Measurements from ENCODE around the gene C11orf16.

C11orf16 gene

DNA sequence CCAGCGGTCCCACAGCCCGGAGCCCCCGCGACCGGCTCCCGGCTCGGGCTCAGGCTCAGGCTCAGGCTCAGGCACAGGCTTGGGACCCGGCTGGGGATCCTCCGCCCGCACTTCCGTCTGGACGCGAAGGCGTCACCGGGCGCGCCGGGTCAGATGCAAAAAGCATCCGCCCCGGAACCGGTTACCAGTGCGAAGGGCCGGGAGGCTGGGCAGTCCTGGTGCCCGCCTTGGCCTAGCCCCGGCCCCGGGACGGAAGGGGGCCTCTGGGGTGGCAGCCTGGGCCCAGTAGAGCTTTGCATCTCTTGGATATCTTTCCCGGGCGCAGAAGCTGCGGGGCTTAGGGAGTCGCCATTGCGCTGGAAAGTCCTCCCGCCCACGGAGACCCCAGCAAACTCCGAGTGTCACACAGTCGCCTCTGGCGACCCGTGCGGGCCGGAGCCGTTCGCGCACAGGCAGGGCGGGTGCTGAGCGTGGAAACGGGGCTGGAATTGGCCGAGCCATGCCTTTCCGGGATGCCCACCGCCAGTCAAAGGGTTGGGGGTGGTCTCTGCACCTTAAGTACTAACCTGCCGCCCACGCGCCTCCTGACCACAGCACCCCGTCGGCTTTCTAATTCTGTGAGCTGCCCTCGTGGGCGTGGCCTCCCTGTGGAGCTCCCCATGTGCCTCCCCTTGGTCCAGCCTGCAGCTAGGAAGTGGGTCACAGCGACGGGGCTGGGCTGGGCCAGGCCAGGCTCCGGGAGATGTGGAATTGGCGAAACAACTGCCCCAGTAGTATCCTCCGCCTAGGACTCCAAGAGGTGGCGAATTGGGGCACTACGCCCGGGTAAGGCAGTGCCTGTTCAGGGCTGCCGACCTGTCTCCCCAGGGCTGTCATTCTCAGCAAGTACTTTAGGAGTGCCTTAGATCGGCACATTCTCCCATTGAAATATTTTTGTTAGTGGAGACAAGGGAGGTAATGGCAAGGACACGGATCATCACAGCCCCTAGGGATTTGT, 31.9 kb upstream of the C11orf16 start, which contains the start of gene TMEM9B:
TMEM9B (minus strand) TSS at position 119 of the 997 bp plus-strand sequence. CDS start 129 bp downstream, outside the sequence.
- no peak for TF ChIP-seq ZFX (IDR thresholded peaks at IDR 0.05; ENCODE audit: borderline replicate concordance)
- TF ChIP-seq, protein P1, sequence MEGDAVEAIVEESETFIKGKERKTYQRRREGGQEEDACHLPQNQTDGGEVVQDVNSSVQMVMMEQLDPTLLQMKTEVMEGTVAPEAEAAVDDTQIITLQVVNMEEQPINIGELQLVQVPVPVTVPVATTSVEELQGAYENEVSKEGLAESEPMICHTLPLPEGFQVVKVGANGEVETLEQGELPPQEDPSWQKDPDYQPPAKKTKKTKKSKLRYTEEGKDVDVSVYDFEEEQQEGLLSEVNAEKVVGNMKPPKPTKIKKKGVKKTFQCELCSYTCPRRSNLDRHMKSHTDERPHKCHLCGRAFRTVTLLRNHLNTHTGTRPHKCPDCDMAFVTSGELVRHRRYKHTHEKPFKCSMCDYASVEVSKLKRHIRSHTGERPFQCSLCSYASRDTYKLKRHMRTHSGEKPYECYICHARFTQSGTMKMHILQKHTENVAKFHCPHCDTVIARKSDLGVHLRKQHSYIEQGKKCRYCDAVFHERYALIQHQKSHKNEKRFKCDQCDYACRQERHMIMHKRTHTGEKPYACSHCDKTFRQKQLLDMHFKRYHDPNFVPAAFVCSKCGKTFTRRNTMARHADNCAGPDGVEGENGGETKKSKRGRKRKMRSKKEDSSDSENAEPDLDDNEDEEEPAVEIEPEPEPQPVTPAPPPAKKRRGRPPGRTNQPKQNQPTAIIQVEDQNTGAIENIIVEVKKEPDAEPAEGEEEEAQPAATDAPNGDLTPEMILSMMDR (IDR thresholded peaks at IDR 0.05) = 0 out of 2 replicates have a peak, but pooled peaks have one; percentile 3
- H3K27ac ChIP-seq = peak within 1 kb of the TSS; percentile 91

DNA sequence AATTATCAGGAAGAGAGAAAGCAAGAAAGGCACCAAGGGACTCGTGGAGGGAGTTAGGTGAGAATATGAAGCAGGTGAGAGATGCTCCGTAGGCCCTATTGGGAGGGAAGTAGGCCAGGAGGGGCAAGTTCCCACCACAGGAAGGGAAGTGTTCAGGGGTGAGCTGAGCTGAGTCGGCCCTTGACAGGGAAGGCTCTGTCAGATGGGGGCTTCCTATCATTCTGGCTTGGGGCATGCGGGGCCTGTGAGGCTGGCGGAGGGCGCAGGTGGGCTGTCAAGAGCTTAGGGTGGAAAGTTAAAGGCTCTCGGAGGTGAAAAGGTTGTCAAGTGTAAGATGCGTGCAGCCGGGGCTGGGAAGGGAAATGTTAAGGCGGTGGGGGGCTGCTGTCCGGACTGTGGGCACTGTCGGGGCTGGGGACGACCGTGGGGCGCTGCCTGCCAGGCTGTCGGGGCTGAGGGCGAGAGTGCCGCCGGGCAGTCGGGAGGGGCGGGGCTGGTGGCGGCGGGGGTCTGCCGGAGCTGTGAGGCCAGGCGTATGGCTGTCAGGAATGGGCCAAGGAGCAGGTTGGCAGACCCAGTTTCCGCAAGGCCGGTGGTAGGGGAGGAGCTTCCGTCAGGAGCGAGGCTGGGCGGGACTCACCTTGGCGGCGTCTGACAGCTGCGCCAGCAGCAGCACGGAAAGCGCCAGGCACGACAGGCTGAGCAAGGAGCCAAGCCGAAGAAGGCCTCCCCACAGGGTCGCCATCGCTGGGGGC, 31.0 kb upstream of the C11orf16 start:
- H3K27ac ChIP-seq = peak overlapping the region; percentile 91
- TF ChIP-seq ZFX (IDR thresholded peaks at IDR 0.05; ENCODE audit: borderline replicate concordance) = no peak
- TF ChIP-seq, protein P1 (IDR thresholded peaks at IDR 0.05) = no peak

DNA sequence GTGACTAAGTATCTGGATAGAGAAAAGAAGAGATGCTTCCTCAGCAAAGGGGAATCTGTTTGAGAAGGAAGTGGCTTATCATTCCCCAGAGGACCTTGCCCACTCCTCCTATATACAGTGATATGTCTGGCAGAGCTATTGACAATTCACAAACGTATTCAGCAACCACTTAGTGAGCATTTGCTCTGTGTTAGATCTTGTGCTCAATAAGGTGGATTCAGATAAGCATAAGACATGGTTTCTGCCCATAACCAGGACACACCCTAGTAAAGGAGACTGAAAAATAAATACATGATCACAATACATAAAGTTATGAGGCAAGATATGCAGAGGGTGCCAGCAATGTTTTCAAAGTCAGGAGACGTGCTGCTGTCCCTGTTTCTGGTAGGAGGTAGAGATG, 30.1 kb upstream of the C11orf16 start:
- H3K27ac ChIP-seq = peak overlapping the region; percentile 91
- TF ChIP-seq ZFX (IDR thresholded peaks at IDR 0.05; ENCODE audit: borderline replicate concordance) = no peak
- TF ChIP-seq, protein P1 (IDR thresholded peaks at IDR 0.05) = no peak

DNA sequence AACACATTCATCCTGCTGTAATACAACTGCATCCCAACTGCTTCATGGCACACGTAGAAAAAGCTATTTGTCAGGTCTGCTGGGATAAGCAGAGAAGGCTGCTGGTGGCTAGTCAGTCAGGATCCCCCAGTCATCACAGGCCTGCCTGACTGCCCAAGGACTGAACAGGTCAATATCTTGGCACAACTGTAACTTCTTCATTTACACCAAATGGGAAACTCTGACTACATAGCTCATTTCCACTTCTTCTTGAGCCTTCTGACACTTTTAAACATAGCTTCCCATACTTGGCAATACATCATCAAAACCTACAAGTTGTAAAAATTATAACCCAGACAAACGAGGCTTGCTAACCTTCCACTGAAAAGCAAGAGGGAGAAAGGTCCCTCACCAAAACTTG, 28.7 kb upstream of the C11orf16 start:
- H3K27ac ChIP-seq = no peak overlapping the region
- TF ChIP-seq, protein P1 (IDR thresholded peaks at IDR 0.05) = no peak
- TF ChIP-seq ZFX (IDR thresholded peaks at IDR 0.05; ENCODE audit: borderline replicate concordance) = no peak

DNA sequence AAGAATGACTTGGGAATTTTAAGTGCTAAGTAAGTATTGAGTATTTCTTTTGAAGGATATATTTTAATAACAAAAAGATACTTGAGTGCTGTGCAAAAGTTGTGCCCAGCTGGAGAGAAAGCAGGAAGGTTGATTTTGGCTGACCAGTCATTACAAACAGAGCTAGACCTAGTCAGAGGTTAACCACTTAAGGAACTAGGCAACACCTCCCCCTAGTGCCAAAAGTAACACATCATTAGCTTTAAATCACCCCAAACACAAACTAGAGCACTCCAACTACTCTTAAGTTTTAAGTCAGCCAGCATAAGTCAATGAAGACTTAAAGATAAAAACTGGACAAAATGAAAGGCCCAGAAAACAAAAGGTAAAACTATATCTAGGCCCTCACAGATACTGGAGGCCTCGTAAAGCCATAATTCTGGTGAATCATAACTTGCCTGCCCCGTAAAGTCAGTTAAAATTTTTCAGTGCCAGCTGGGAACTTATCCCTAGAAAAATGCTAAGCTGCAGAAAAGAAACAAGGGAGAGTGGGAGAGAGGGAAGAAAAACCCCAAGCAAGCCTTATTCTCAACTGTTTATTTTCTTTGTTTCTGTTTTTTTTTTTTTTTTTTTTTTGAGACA, 26.9 kb upstream of the C11orf16 start:
- TF ChIP-seq, protein P1 (IDR thresholded peaks at IDR 0.05) = peak; percentile 81
- TF ChIP-seq ZFX (IDR thresholded peaks at IDR 0.05; ENCODE audit: borderline replicate concordance) = no peak
- H3K27ac ChIP-seq = peak overlapping the region; percentile 37; the same call in 1 of the 2 replicates

DNA sequence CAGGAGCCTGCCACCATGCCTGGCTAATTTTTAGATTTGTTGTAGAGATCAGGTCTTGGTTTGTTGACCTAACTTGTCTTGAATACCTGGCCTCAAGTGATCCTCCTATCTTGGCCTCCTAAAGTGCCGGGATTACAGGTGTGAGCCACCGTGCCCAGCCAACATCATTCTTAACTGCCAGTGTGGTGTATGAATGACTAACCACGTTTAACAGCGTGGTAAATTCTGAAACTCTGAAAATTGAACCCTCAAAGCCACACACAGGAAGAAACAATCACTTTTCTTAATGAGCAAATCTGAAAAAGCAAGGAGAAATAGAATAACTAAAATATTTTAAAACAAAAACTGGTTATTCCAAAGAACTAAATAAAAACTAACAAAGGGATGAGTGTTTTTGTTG, 24.1 kb upstream of the C11orf16 start:
- no peak overlapping the region for H3K27ac ChIP-seq
- no peak for TF ChIP-seq ZFX (IDR thresholded peaks at IDR 0.05; ENCODE audit: borderline replicate concordance)
- TF ChIP-seq, protein P1 (IDR thresholded peaks at IDR 0.05) = no peak

All from 22Rv1 (cell line).